ENCODE data around the gene INPP5A. TPM values are rescaled to one million over a fixed set of nuclear protein-coding genes. Genes with fewer than 3 reads are reported as not detected.

The INPP5A gene
- total RNA-seq, 1 experiment from 2014 or later, result 12.3 TPM

- no peak for TF ChIP-seq ZBTB33 (IDR thresholded peaks at IDR 0.05; ENCODE audit: extremely low read depth, insufficient replicate concordance, low read length)
- TF ChIP-seq ELF1 (IDR thresholded peaks at IDR 0.05; ENCODE audit: borderline replicate concordance, low read depth), result no peak
- TF ChIP-seq SRF (IDR thresholded peaks at IDR 0.05; ENCODE audit: low read depth), result no peak
- TF ChIP-seq SP1 (IDR thresholded peaks at IDR 0.05; ENCODE audit: low read depth), result no peak
- no peak for TF ChIP-seq MAX (IDR thresholded peaks at IDR 0.05)
- TF ChIP-seq POLR2A (IDR thresholded peaks at IDR 0.05; ENCODE audit: borderline replicate concordance, extremely low read depth, insufficient read depth, insufficient read length), result no peak
- no peak for TF ChIP-seq SIN3A (IDR thresholded peaks at IDR 0.05; ENCODE audit: low read depth)
- no peak for TF ChIP-seq EZH2 (IDR thresholded peaks at IDR 0.05)
- TF ChIP-seq ATF3 (IDR thresholded peaks at IDR 0.05), result no peak
Observed at GRCh38 chr10:132809232-132810140, 271.9 kb downstream of the INPP5A start (continued).

- TF ChIP-seq JUND (IDR thresholded peaks at IDR 0.05) (no peak), EZH2phosphoT487 (IDR thresholded peaks at IDR 0.05; ENCODE audit: borderline replicate concordance) (no peak), ATF3 (IDR thresholded peaks at IDR 0.05) (no peak), SP1 (IDR thresholded peaks at IDR 0.05; ENCODE audit: low read depth) (no peak), TCF7L2 (IDR thresholded peaks at IDR 0.05; ENCODE audit: borderline replicate concordance, extremely low read depth, insufficient read depth, insufficient read length) (no peak)
Observed at GRCh38 chr10:132810141-132810806, 272.7 kb downstream of the INPP5A start.

More at GRCh38 chr10:132810141-132810806, 272.7 kb downstream of the INPP5A start:
- POLR2A ChIA-PET, result no interaction called here
- BruUV-seq (replicated peaks), result no TSS peak
- DNase-seq (ENCODE audit: low read depth, low spot score) (no peak), ATAC-seq (no peak)
- no peak overlapping the region for H3K9ac ChIP-seq (ENCODE audit: low read length)
- H3K4me1 ChIP-seq (ENCODE audit: control insufficient read depth in 1 of 2, insufficient read depth in 2 of 2, low read length in 2 of 2), result no peaks in the 10 kb centered on the region
- no peak overlapping the region for H3K4me2 ChIP-seq (ENCODE audit: low read length)
- H3K4me3 ChIP-seq (replicated peaks in 1 of 2; ENCODE audit: low read depth in 1 of 2, low read length in 2 of 2), result no peak overlapping the region
- H3K9me3 ChIP-seq (ENCODE audit: control insufficient read depth in 1 of 2, insufficient read depth in 1 of 2, low read depth in 1 of 2, low read length in 2 of 2), result no peaks in the 10 kb centered on the region
- H3K27me3 ChIP-seq (ENCODE audit: insufficient read depth, low read length), result no peaks in the 10 kb centered on the region
- no peaks in the 10 kb centered on the region for H3K36me3 ChIP-seq (ENCODE audit: control insufficient read depth in 1 of 2, insufficient read depth in 2 of 2, low read length in 2 of 2)
- H3K79me2 ChIP-seq (ENCODE audit: insufficient read depth, low read length), result no peaks in the 10 kb centered on the region
- H2AFZ ChIP-seq (ENCODE audit: low read depth, low read length, poor library complexity, severe bottlenecking), result no peak overlapping the region
- H3K27ac ChIP-seq (ENCODE audit: low read depth, low read length), result no peak overlapping the region
- no peaks in the 10 kb centered on the region for H3K9me2 ChIP-seq (ENCODE audit: insufficient read depth)
- intact Hi-C loops (cut with micrococcal nuclease), result no loop called here
- H4K20me1 ChIP-seq (ENCODE audit: insufficient read depth), result no peaks in the 10 kb centered on the region
- RAD21 ChIA-PET (ENCODE audit: low non-redundant PET in 1 of 2, low total read pairs in 2 of 2, uncharacterized antibody in 2 of 2, unreplicated experiment in 2 of 2), result no interaction called here
- CTCF ChIA-PET, result no interaction called here
